HL-60 (cell line): Measurements from ENCODE around the gene HPGD.

Experiments used
- CTCF ChIP-seq: IDR thresholded peaks from one replicate; pipeline ENCODE4 v1.5.1; 2011; ENCODE audit warnings: low read length, control low read depth, inconsistent platforms; ENCODE audit not compliant: insufficient read depth
- GABPA ChIP-seq: IDR thresholded peaks from 2 replicates; pipeline ENCODE4 v1.6.1; 2012; ENCODE audit warnings: low read depth
- POLR2AphosphoS5 ChIP-seq: IDR thresholded peaks from 2 replicates; pipeline ENCODE4 v1.6.1; 2012; ENCODE audit warnings: low read depth
- SPI1 ChIP-seq: IDR thresholded peaks from 2 replicates; pipeline ENCODE4 v1.6.1; 2012; ENCODE audit warnings: low read depth, mild to moderate bottlenecking, borderline replicate concordance
- TF ChIP-seq, protein P1 (sequence below): IDR thresholded peaks from 2 replicates; pipeline ENCODE4 v1.6.1; 2012; ENCODE audit warnings: low read depth; ENCODE audit not compliant: insufficient replicate concordance

- TF ChIP-seq CTCF: no peak
- TF ChIP-seq, protein P1, sequence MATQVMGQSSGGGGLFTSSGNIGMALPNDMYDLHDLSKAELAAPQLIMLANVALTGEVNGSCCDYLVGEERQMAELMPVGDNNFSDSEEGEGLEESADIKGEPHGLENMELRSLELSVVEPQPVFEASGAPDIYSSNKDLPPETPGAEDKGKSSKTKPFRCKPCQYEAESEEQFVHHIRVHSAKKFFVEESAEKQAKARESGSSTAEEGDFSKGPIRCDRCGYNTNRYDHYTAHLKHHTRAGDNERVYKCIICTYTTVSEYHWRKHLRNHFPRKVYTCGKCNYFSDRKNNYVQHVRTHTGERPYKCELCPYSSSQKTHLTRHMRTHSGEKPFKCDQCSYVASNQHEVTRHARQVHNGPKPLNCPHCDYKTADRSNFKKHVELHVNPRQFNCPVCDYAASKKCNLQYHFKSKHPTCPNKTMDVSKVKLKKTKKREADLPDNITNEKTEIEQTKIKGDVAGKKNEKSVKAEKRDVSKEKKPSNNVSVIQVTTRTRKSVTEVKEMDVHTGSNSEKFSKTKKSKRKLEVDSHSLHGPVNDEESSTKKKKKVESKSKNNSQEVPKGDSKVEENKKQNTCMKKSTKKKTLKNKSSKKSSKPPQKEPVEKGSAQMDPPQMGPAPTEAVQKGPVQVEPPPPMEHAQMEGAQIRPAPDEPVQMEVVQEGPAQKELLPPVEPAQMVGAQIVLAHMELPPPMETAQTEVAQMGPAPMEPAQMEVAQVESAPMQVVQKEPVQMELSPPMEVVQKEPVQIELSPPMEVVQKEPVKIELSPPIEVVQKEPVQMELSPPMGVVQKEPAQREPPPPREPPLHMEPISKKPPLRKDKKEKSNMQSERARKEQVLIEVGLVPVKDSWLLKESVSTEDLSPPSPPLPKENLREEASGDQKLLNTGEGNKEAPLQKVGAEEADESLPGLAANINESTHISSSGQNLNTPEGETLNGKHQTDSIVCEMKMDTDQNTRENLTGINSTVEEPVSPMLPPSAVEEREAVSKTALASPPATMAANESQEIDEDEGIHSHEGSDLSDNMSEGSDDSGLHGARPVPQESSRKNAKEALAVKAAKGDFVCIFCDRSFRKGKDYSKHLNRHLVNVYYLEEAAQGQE: no peak
- no peak for TF ChIP-seq POLR2AphosphoS5
- TF ChIP-seq GABPA: no peak
- no peak for TF ChIP-seq SPI1
Measured at GRCh38 chr4:174538123-174538875, 16.0 kb upstream of the HPGD start.
